NCI-H82 treated with DMSO at 0.1 percent for 48 hours (cell line): ENCODE measurements around the gene PHLDA2.
"Not testable (repeated sequence)": the region's sequence is repeated elsewhere in the genome, so short reads cannot be mapped to it uniquely, and the experiment has no call there.

Source experiments
- DNase-seq: peaks from one replicate; lab custom pipeline; 2025; ENCODE audit not compliant: unreplicated experiment; lab: John Stamatoyannopoulos, UW

Gene PHLDA2

DNA sequence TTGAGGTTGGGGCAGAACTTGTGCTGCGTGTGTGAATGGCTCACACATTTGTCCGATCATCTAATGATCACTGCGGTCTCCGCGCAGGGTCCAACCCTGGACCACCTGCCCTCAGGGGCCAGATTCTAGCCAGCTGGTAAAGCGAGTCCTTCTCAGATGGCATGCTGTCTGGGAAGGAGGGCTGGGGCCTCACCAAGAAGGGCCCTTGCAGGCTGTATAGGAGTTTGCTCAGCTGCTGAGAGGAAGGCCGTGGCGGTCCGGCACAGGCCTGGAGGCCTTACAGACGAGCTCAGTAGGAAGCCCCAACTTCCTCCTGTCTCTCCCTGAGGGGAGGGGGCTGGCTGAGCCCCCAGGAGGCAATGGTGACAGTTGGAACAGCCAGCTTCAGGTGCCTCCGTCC is 13.7 kb downstream of the PHLDA2 start:
- no peak for DNase-seq

GRCh38 chr11:2914455-2915195 is 14.6 kb downstream of the PHLDA2 start:
- DNase-seq, result no peak

DNA sequence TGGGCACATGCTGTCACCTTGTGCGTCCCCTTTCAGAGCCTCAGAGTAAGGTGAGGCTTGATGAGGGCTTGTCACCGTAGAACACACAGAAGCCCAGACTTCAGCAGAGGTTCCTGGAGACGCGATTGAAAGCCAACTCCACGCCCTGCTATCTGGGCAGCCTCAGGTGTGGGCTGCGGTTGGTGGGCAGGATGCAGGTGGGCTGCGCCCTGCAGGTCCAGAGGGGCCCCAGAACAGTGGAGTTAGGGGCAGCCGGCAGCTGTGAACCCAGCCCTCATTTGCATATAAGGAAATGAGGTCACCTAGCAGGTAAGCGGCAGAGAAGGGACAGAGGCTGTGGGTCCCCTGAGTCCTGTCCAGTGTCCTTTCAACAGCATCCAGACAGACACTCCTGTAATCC is 15.4 kb downstream of the PHLDA2 start:
- DNase-seq, result no peak

GRCh38 chr11:2913019-2913431 is 16.2 kb downstream of the PHLDA2 start:
- DNase-seq, result no peak

DNA sequence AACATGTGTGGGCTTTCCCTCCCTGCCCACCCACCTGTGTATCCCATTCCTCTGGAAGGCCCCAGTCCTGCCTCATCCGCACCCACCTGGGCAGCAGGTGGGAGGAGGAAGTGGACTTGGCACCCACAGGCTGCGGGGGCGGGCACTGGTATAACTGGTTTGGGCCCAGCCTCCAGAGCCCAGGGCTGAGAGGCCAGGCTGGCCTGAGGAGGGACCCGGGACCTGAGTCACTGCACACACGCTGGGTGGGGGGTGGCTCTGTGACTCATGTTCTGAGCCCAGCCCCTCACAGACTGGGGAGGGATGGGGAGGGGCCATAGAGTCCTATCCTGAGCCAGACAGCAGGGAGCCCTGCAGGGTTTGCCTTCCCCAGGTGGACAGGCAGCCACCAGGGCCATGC is 16.7 kb downstream of the PHLDA2 start:
- no peak for DNase-seq

DNA sequence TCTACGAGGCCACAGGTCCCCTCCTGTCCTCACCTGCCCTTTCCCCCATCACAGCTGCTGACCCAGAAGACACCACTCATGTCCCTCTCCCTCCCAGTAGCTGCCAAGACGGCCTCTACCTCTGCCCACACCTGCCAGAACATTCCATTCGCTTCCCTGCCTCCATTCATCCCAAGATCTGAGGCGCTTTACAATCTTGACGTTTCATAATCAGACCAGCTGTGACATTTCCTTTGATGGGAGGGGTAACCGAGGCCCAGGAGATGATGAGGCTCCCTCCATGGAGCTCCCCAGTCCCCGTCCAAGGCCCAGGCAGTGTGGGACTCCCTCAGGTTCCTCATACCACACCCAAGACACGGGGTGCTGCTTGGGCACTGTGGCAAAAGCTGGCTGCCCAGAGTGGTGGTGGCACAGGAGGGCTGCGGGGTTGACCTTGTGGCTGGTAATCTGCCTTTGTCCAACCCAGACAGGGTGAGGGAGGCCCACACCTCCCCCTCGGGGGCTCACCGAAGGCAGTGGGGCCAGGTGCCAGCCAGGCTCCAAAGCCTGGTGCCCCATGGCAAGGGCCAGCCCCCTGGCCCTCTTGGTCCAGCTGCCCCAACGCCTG is 17.3 kb downstream of the PHLDA2 start:
- no peak for DNase-seq

GRCh38 chr11:2911088-2911784 is 18.0 kb downstream of the PHLDA2 start:
- DNase-seq, result no peak

- DNase-seq, result no peak
Measured at GRCh38 chr11:2910401-2910955, 18.7 kb downstream of the PHLDA2 start.

- no peak for DNase-seq
Measured at GRCh38 chr11:2909133-2909902, 19.9 kb downstream of the PHLDA2 start.

- DNase-seq, result no peak
Measured at GRCh38 chr11:2908130-2908529, 21.1 kb downstream of the PHLDA2 start.

- DNase-seq, result not testable (repeated sequence)
Measured at GRCh38 chr11:2905299-2905698, 23.9 kb downstream of the PHLDA2 start.

DNA sequence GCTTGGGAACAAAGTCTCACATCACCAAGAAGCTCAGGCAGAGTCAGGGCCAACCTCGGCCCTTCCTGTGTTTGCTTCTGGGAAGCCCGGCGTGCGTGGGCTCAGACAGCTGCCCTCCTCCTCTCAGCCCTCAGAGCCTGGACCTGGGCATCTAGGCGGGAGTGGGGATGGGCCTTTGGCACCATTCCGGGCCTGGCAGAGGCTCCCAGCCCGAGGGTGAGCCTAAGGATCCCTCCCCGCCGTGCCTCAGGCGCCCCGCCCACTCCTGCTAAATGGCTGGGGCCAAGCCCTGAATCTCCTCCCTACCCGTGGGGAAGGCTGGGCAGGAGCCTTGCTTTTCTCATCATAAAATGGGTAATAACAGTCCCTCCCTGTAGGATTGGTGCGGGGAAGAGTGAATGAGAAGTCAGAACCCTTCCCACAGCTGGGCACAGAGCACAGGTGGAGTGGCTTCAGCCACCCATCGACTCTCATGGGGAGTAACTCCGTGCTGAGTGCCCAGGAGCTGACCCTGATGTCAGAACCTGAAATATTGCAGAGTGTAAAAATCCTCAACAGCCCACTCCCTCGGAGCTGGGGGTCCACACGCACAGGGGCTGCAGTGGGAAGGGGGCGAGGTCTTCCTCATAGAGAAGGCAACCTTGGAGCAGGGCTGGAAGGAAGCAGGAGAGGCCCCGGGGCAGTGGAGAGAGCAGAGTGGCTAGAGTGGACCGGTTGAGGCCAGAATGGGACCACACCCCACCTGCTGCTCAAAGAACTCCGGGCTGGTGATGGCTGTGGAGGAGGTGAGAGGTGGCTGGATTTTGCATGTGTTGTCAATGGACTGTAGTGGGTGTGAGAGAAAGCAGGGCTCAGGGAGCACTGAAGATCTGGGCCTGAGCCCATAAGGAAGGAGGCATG is 24.8 kb downstream of the PHLDA2 start:
- DNase-seq, result no peak

- DNase-seq, result no peak
Measured at GRCh38 chr11:2903672-2904011, 25.6 kb downstream of the PHLDA2 start.

DNA sequence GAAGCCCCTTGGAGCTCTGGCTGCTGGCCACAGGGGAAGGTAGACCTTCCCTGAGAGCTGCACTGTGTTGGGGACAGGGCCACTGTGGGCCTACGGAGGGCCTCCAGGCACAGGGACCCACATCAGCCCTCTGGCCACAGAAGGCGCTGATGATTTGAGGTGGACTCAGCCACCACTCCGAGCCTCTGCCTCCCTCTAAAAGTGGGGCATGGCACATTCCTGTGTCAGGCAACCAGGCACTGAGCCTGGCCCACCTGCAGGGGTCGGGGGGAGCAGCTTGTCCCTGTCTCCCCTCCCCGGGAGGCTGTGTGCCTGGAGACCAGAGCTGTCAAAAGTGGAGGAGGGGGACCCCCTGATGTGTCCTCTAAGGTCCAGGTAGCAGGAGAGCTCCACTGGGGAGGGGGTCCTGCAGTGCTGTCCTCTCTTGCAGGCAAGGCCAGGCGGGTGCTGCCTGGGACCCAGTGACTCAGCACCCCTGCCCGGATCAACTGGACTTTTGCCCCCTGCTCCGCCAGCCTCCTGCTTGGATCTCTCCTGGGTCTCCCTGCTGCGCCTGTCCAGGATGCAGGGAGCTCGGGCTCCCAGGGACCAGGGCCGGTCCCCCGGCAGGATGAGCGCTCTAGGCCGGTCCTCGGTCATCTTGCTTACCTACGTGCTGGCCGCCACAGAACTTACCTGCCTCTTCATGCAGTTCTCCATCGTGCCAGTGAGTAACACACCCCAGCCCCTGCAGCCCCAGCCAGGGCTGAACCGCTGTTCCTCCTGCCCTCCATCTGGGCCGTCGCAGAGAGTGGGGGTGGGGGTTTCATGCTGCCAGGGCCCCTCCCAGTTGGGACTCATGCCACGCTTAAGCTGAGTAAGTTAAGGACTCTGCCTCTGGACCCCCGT is 26.2 kb downstream of the PHLDA2 start:
- DNase-seq, result no peak

DNA sequence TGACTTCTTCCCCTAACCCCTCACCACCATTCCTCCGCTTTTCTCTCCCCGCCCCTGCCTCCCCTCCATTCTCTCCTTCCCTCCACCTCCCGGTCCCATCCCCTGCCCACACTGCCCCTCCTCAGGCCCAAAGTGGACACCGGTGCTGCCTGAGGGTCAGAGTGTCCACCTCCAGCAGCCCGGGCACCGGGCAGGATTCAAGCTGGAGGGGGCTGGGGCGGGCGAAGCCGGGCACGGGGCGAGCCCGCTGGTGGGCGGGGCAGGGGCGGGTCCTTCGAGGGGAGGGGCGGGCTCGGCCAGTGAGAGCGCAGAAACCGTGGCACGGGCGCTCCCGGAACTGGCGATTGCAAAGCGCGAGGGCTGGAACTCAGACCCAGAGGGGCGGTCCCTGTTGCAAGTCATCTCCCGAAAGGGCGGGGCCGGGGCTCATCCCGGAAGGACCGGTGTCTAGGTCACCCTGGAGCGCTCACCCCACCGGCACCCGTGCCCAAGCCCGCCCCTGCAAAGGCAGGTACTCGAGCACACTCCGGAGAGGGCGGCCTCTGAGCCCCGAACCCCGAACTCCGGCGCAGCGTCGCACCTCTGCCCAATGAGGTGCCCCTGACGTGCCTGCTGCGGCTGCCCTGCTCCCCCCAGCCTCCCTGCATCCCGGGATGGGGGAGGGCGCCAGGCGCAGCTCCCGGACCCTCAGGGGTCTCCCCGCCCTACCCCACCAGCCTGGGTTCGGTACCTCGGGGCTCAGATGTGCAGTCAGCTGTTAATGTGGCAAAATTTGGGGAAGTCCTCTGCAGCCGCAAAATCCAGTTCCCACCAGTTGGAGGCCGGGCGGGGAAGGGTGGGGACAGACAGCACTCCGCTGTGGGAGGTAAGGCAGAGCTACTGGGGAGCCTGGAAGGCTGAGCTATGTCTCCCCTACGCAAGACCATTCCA is 27.1 kb downstream of the PHLDA2 start:
- peak; percentile 47 for DNase-seq

GRCh38 chr11:2901196-2901796 is 27.9 kb downstream of the PHLDA2 start:
- no peak for DNase-seq

DNA sequence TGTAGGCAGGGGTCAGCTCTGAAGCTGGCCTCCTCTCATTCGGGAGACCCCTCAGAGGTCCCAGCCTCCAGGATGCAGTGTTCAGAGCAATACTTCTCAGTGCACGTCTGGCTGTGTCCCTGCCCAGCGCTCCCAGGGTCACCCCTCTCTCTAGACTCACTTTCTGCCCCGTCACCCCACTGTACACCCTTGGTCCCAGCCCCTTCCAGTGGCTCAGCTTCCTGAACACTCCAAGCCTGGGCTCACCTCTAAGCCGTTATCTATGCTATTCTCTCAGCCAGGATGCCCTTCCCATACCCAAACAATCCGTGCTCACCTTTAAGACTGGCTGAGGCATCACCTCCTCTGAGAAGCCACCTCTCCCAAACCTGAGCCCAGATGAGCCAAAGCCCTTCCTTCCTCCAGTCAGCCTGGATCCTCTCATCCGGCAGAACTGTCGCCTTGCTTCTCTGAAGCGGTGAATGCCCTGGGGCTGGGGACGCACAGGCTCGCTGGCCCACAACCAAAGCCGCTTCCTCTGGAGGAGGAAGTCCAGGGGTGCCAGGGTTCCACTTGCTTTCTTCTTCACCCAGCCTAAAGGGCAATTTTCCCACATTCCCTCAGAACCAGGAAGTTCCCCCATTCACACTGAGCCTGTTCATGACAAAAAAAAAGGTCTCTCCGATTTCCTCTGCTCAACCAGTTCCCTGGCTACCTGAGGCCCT is 30.0 kb downstream of the PHLDA2 start:
- DNase-seq, result no peak
